NCI-H524 (cell line): ENCODE results near the gene ATG3.
"Not testable (repeated sequence)": the region's sequence is repeated elsewhere in the genome, so short reads cannot be mapped to it uniquely, and the experiment has no call there.

Experiments
- DNase-seq, 2 experiments: peaks; one replicate each; lab custom pipeline; 2025; lab: John Stamatoyannopoulos, UW

The ATG3 gene

DNA sequence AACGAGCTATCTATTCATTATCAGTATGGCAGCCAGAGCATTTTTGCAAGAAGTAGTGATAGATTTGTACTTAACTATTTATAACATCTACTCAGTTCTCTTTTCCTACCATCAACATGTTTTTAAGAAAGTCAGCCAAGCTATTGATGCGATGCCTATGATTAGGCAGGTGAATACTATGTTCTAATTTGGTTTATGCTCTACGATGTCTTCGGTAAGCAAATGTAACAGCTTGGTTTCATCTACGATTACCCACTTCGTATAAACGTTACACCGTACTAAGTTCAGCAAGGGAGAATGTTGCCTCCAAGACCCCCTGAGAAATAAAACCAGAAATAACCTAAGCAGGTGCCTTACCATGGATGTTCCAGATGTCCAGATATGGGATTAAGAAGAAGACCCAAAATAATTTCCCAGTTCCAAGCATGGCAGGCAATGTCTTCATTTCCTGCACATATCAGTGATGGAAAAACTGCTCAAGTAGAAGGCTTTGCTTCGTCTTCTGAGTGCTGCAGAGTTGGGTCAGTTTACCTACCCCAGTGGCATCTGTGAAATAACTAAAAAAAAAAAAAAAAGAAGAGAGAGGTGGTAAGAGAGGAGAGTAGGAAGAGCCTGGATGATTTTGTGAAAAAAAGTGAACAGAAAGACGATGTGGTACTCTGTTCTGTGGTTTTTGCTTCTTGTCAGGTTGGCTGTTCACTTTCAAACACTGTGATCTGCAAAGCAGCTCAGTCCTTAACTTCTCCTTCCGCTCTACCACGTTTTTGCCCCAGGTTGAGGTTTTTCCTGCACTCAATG is 62.6 kb downstream of the ATG3 start, which contains the start of gene BTLA:
Gene BTLA (minus strand): TSS at position 559 of the 798 bp plus-strand sequence. CDS start 114 bp downstream, at position 445.
- no peak for DNase-seq

DNA sequence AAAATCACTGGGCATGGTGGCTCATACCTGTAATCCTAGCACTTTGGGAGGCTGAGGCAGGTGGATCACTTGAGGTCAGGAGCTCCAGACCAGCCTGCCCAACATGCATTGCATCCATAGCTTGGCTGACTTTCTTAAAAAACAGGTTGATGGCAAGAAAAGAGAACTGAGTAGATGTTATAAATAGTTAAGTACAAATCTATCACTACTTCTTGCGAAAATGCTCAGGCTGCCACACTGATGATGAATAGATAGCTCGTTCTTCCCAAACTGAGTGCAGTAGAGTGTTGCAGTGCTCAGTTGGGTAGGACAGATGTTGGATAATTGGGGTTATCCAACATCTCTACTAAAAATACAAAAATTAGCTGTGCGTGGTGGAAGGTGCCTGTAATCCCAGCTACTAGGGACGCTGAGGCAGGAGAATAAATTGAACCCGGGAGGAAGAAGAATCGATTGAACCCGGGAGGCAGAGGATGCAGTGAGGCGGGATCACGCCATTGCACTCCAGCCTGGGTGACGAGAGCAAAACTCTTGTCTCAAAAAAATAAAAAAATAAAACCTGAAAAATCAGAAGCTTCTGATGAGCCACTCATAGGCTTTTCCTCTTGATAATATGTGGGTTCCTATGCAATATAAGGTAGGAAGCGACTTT is 63.7 kb downstream of the ATG3 start:
- DNase-seq, result no peak

DNA sequence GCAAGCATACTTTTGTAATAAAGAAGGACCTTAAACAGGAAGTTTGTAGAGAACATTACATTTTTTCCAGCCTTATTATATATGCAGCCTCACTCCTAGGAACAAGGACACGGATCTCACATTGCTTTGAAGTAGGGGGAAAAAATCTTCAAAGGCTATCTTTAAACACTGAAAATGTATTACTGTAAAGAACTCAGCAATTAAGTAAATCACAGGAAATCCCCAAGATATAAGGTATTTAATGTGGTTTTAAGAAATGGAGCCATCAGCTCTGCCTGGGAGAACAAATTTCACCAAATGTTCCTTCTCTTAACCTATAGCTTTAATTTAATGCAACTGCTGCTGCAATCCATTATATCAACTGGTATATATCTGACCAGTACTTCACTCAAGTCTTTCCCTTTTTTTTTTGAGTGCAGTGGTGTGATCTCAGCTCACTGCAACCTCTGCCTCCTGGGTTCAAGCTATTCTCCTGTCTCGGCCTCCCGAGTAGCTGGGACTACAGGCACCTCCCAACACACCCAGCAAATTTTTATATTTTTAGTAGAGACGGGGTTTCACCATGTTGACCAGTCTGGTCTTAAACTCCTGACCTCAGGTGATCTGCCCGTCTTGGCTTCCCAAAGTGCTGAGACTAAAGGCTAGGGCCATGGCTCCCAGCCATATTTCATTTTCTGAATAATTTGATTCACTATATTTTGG is 65.2 kb downstream of the ATG3 start:
- no peak for DNase-seq

DNA sequence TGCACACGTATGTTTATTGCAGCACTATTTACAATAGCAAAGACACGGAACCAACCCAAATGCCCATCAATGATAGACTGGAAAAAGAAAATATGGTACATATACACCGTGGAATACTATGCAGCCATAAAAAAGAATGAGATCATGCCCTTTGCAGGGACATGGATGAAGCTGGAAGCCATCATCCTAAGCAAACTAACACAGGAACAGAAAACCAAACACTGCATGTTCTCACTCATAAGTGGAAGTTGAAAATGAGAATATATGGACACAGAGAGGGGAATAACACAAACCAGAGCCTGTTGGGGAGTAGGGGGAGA is 67.4 kb downstream of the ATG3 start:
- not testable (repeated sequence) for DNase-seq

DNA sequence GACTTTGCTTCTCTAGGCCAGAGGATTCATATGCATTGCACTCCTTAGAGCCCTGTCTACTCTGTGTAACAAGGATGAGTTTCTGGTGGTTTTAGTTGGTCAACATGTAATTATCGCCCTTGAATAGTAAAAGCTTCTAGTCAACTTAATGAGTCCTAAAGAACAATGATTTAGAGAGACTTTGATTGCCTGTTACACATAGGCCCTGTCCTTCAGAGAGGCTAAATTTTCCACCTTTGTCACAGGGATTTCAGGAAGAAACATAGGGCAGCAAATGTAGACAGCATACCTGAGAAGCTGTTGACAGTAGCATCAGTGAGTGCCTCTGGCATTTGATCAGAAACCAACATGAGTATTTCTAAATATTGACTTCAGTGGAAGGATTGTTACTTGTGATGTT is 69.6 kb downstream of the ATG3 start:
- DNase-seq, result no peak

DNA sequence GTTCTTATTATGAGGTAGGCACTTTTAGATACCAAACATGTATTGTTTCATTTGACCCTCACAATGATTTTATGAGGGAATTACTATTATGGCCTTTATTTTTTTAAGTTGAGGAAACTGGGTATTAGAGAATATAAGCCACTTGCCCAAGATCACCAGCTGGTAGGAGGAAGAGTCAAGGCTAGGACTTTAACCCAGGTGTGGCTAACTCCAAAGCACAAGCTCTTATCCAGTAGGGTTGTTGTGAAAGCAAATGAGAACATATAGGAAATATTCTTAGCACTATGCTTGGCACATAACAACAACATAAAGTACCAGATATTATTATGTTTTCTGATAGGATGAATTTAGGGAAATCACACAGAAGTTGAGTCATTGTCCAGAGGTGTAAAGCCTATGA is 70.4 kb downstream of the ATG3 start:
- DNase-seq, result no peak

DNA sequence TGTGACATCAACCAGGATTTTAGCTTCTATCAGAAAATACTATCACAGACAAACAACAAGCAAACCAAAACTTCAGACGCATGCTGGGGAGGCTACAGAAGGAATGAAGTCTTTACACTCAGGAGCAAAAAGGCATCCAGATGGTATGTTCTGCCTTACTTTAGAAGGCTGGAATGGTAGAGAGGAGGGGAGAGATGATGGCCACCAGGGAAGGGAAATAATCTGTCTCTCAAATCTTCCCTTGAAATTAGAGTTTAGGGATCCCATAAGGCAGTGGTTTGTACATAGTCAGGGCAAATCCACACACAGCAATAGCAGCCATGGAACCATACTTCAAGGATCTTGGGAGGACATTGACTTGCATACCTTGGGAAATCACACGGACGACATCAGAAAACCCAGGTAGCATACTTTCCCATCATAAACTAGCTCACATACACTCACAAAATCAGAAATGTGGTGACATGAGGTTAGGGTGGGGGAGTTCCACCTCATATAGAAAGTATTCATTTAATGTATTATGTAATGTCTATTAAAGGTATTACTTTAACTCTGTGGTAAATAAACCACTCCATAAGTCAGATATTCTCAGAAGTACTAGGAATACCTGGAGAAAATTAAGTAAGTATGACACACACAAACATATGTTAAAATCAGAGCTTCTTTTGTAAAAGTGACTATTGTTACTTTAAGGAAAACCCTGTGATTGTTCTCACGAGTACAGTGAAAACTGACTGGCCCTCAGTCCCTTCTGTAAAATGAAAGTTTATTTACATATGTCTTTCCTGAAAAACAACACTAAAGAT is 71.9 kb downstream of the ATG3 start:
- DNase-seq, result no peak

DNA sequence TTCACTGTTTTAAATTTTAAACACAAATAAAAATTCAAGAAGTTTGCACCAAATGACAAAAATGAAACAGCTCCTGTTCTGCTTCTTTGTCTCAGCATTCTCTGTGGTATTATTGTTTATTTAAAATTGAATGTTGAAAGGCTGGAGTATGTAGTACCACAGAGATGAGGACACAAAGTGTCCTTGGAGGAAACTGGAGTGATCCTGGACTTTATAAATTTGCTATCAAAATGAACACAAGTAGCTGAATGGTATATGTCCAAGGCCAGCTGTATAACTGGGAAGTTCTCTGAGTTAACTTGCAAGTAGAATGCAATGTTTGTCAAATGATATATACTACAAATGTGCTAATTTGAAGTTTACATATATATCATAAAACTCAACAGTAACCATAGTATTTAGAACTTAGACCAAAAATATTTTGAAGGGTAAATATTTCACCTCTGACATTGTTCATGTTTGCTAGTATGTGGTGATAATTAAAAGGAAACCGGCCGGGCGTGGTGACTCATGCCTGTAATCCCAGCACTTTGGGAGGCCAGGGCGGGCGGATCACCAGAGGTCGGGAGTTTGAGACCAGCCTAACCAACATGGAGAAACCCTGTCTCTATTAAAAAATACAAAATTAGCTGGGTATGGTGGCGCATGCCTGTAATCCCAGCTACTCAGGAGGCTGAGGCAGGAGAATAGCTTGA is 74.8 kb downstream of the ATG3 start:
- DNase-seq, result no peak

DNA sequence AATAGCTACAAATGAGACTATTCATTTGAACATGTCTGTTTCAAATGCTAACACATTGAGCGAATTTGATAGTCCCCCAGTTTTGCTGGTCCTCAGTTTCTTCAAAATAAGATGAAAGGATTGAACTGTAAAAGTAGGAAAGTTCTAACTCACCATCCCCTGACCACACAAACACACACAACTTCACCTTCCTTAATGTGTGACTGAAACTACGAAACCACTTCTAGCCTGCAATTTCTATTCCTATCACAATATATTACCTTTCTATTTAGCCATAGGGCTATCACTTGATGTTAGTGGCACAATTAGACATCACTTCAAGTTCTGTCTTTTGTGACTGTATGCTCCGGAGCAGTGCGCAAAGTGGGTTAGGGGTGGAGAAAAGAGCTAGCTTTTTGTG is 77.4 kb downstream of the ATG3 start:
- DNase-seq, result no peak

DNA sequence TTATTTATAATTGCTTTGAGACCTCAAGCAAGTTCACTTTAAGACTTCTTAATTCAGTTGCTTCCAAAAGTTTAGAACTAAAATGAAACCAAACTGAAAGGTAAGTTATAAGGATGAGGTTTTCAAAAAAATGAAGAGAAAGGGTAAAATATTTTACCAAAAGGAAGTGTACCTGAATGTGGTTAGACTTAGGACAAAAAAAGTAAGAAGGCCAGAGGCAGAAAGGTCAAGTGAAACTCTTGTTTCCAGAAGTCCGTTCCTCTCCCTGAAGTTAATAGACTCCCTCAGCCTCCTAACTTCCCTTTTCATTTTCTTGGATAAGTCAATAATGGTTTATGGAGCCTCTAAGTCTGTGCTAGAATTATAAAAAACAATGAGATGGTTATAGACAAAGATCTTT is 79.1 kb downstream of the ATG3 start:
- no peak for DNase-seq
